Lower lobe of right lung (tissue), 2 donors: ENCODE data around the gene STMN1. TPM values are rescaled to one million over a fixed set of nuclear protein-coding genes. Genes with fewer than 3 reads are reported as not detected.

Experiments
- ATAC-seq, 2 donors: fragments of 200-7000 bp; cut with Tn5 transposase; one replicate each; pipeline ENCODE4 v1.9.1; 2020 to 2022; ENCODE audit warnings: mild to moderate bottlenecking in 2 of 2, moderate library complexity in 2 of 2
- DNase-seq: peaks from one replicate; pipeline ENCODE4 v3.0.0-alpha.2; 2020
- H3K27ac ChIP-seq: fragments of 200-600 bp; one replicate; pipeline ENCODE4 v1.8.0; 2022
- H3K27me3 ChIP-seq: fragments of 200-600 bp; one replicate; pipeline ENCODE4 v1.8.0; 2022; ENCODE audit warnings: low read depth
- H3K36me3 ChIP-seq: fragments of 200-600 bp; one replicate; pipeline ENCODE4 v1.8.0; 2022; ENCODE audit warnings: mild to moderate bottlenecking
- H3K4me1 ChIP-seq: fragments of 200-600 bp; one replicate; pipeline ENCODE4 v1.8.0; 2022
- H3K4me3 ChIP-seq: fragments of 200-600 bp; one replicate; pipeline ENCODE4 v1.8.0; 2022; ENCODE audit warnings: mild to moderate bottlenecking
- H3K9me3 ChIP-seq: fragments of 200-600 bp; one replicate; pipeline ENCODE4 v1.8.0; 2022
- CTCF ChIP-seq: fragments of 200-600 bp; IDR thresholded peaks from one replicate; pipeline ENCODE4 v1.8.0; 2022; ENCODE audit warnings: antibody characterized with exemption, mild to moderate bottlenecking
- intact Hi-C: fragments of 100-400 bp; cut with DNase I; formaldehyde crosslinking; loops from one replicate; pipeline ENCODE4 v1.11.0; 2022
- total RNA-seq: library from RNA; stranded (reverse); fragmentation: NEBNext Ultra II Directional; extraction: Animal tissue kit (Norgen Biotek cat#: 25700); gene quantifications from one replicate; pipeline ENCODE4 v1.2.1, GENCODE V29; 2021
- donor health status: DM: no; HTN: yes; CAD: no; lungs with severe emphysema.

The STMN1 gene
- total RNA-seq, 1 donor from 2014 or later: 56.6 TPM

GRCh38 chr1:25898223-25899015, 7.8 kb downstream of the STMN1 start:
- H3K9me3 ChIP-seq: no peaks in the 10 kb centered on the region
- H3K36me3 ChIP-seq: peaks cover 20% of the 10 kb centered on the region
- H3K27me3 ChIP-seq: no peaks in the 10 kb centered on the region
- intact Hi-C loops: no loop called here
- no peak overlapping the region for H3K4me3 ChIP-seq
- peak; percentile 50 to 83 for ATAC-seq
- H3K27ac ChIP-seq: no peak overlapping the region
- peaks cover 17% of the 10 kb centered on the region for H3K4me1 ChIP-seq
- no peak for TF ChIP-seq CTCF
- DNase-seq: no peak

GRCh38 chr1:25897754-25898153, 8.5 kb downstream of the STMN1 start:
- ATAC-seq: no peak
- DNase-seq: no peak
- intact Hi-C loops: no loop called here
- Histone ChIP-seq H3K27ac (no peak overlapping the region), H3K27me3 (no peaks in the 10 kb centered on the region), H3K36me3 (peaks cover 20% of the 10 kb centered on the region), H3K4me1 (peaks cover 19% of the 10 kb centered on the region), H3K9me3 (no peaks in the 10 kb centered on the region), H3K4me3 (no peak overlapping the region)
- TF ChIP-seq CTCF: no peak

GRCh38 chr1:25896266-25896665, 10.0 kb downstream of the STMN1 start:
- ATAC-seq (no peak), DNase-seq (no peak)
- peaks cover 32% of the 10 kb centered on the region for H3K4me1 ChIP-seq
- TF ChIP-seq CTCF: no peak
- H3K27ac ChIP-seq: no peak overlapping the region
- H3K4me3 ChIP-seq: no peak overlapping the region
- no peaks in the 10 kb centered on the region for H3K27me3 ChIP-seq
- intact Hi-C loops: no loop called here
- H3K9me3 ChIP-seq: no peaks in the 10 kb centered on the region
- peaks cover 14% of the 10 kb centered on the region for H3K36me3 ChIP-seq

- Histone ChIP-seq H3K9me3 (no peaks in the 10 kb centered on the region), H3K36me3 (peaks cover 6% of the 10 kb centered on the region), H3K27ac (no peak overlapping the region), H3K4me3 (no peak overlapping the region), H3K27me3 (no peaks in the 10 kb centered on the region), H3K4me1 (peaks cover 39% of the 10 kb centered on the region)
- ATAC-seq (peak; percentile 89 to 95), DNase-seq (peak; percentile 92)
- intact Hi-C loops: no loop called here
- TF ChIP-seq CTCF: peak; percentile 99
These were observed 10.7 kb downstream of the STMN1 start for GRCh38 chr1:25895365-25895990.

- no peaks in the 10 kb centered on the region for H3K9me3 ChIP-seq
- peaks cover 48% of the 10 kb centered on the region for H3K4me1 ChIP-seq
- H3K36me3 ChIP-seq: no peaks in the 10 kb centered on the region
- no peak for DNase-seq
- no peaks in the 10 kb centered on the region for H3K27me3 ChIP-seq
- TF ChIP-seq CTCF: no peak
- ATAC-seq: no peak
- H3K27ac ChIP-seq: peak overlapping the region; percentile 83
- H3K4me3 ChIP-seq: no peak overlapping the region
- intact Hi-C loops: no loop called here
These were observed 13.1 kb downstream of the STMN1 start for GRCh38 chr1:25893116-25893515.
